Measurements from ENCODE around the gene CSPG5. TPM values are rescaled to one million over a fixed set of nuclear protein-coding genes. Genes with fewer than 3 reads are reported as not detected.

CSPG5 gene, protein sequence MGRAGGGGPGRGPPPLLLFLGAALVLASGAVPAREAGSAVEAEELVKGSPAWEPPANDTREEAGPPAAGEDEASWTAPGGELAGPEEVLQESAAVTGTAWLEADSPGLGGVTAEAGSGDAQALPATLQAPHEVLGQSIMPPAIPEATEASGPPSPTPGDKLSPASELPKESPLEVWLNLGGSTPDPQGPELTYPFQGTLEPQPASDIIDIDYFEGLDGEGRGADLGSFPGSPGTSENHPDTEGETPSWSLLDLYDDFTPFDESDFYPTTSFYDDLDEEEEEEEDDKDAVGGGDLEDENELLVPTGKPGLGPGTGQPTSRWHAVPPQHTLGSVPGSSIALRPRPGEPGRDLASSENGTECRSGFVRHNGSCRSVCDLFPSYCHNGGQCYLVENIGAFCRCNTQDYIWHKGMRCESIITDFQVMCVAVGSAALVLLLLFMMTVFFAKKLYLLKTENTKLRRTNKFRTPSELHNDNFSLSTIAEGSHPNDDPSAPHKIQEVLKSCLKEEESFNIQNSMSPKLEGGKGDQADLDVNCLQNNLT
- total RNA-seq = 0.45 and 0.47 TPM in 2 replicates

DNA sequence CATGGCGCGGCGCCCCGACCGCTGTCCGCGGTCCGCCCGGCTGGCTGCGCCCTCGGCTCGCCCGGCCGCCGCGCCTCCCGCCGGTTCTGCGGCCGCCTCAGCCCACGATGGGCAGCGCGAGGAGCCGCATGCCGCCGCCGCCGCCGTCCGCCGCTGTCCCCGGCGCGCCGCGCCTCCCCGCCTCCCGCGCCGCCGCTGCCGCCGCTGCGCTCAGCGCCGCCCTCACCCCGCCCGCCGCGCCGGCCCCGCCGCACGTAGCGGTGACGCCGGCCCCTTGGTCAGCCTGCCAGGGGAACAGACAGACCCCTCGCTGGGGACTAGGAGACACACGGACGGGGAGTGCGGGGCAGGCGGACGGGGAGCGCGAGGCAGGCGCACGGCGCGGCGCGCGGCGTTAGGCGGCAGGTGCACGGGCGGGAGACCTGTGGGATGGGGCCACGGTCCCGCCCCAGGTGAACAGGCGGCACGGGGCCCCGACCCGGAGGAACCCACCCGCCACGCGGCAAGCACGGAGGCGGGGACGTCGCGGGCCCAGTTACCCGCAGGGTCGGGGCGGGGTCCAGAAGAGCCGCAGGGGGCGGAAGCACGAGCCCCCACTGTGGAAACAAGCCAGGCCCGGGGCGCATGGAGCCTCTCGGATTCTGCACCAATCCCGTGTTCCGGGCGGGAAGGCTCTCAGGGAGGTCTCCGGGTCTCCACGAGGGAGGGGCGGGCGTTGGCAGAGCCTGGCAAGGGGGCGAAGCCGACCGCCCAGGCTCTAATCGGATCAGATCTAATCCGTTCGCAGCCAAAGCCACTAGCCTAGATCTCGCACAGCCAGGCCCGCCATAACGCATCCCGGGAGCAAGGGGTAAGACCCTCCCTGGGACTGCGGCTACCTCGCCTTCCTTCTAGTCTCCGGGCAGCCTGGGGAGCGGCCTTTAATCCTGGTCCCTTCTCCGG is at the start of gene CSPG5:
TSS of gene CSPG5 (minus strand) at position 175 of the 942 bp plus-strand sequence. CDS start at position 3, 172 bp downstream.

GRCh38 chr3:47513125-47513929 is 65.3 kb downstream of the CSPG5 start, which contains the start of gene ELP6:
Gene ELP6, minus strand, starts transcription at chr3:47513712. Its CDS starts 122 bp downstream, at chr3:47513590.

Other genes starting within 250 kb of the CSPG5 start
- gene PTPN23, start 197.8 kb downstream of the CSPG5 start, total RNA-seq = 13.8 and 20.9 TPM in 2 replicates
- 54.5 and 61.7 TPM in 2 replicates for gene SCAP, start 102.9 kb downstream of the CSPG5 start, total RNA-seq
- gene ELP6, start 65.2 kb downstream of the CSPG5 start, total RNA-seq = 36.0 and 39.3 TPM in 2 replicates
- gene SMARCC1, start 203.0 kb upstream of the CSPG5 start, total RNA-seq = 35.5 and 44.9 TPM in 2 replicates
- 69.8 and 70.8 TPM in 2 replicates for gene DHX30, start 224.3 kb upstream of the CSPG5 start, total RNA-seq

Data from endothelial cell of coronary artery (primary cell).